HepG2 (cell line): ENCODE measurements around the gene MXRA7. TPM values are rescaled to one million over a fixed set of nuclear protein-coding genes. Genes with fewer than 3 reads are reported as not detected.

Experiments used
- BRD4 ChIP-seq: sonication (generic); formaldehyde crosslinking; IDR thresholded peaks from 2 replicates; pipeline ENCODE4 v1.4.0; 2020; ENCODE audit warnings: missing genetic modification reagents
- CENPX ChIP-seq: sonication (generic); formaldehyde crosslinking; IDR thresholded peaks from 2 replicates; pipeline ENCODE4 v1.9.0; 2021; ENCODE audit warnings: mild to moderate bottlenecking, missing genetic modification reagents, moderate library complexity
- DR1 ChIP-seq: sonication (generic); formaldehyde crosslinking; IDR thresholded peaks from 2 replicates; pipeline ENCODE4 v1.8.0; 2021; ENCODE audit warnings: mild to moderate bottlenecking, missing genetic modification reagents, inconsistent platforms
- GFI1 ChIP-seq: sonication (generic); formaldehyde crosslinking; IDR thresholded peaks from 2 replicates; pipeline ENCODE4 v1.5.0; 2020; ENCODE audit warnings: missing genetic modification reagents, mild to moderate bottlenecking, borderline replicate concordance
- GTF2F1 ChIP-seq: fragments of 150-350 bp; IDR thresholded peaks from 2 replicates; pipeline ENCODE4 v1.6.1; 2014; ENCODE audit warnings: low read length
- HOXA5 ChIP-seq: sonication (generic); formaldehyde crosslinking; IDR thresholded peaks from 2 replicates; pipeline ENCODE4 v1.4.0; 2020; ENCODE audit warnings: missing genetic modification reagents
- RARG ChIP-seq: sonication (generic); formaldehyde crosslinking; IDR thresholded peaks from 2 replicates; pipeline ENCODE4 v1.4.0; 2020; ENCODE audit warnings: low read depth, mild to moderate bottlenecking, missing genetic modification reagents
- RFX5 ChIP-seq: IDR thresholded peaks from 2 replicates; pipeline ENCODE4 v1.6.1; 2011; ENCODE audit warnings: low read depth, low read length, improper control_type of control experiment
- SKI ChIP-seq: fragments of 450-650 bp; IDR thresholded peaks from one replicate; pipeline ENCODE4 v1.6.1; 2018; ENCODE audit warnings: mild to moderate bottlenecking; ENCODE audit not compliant: partially characterized antibody
- SMARCC2 ChIP-seq: fragments of 450-650 bp; IDR thresholded peaks from 2 replicates; pipeline ENCODE4 v1.6.1; 2017; ENCODE audit warnings: antibody characterized with exemption, mild to moderate bottlenecking
- SUZ12 ChIP-seq: fragments of 150-350 bp; IDR thresholded peaks from 2 replicates; pipeline ENCODE4 v1.6.1; 2014; ENCODE audit warnings: low read depth, low read length
- ZFP1 ChIP-seq: IDR thresholded peaks from 2 replicates; pipeline ENCODE4 v1.6.1; 2016
- ZKSCAN5 ChIP-seq: sonication (generic); formaldehyde crosslinking; IDR thresholded peaks from 2 replicates; pipeline ENCODE4 v1.5.1; 2020; ENCODE audit warnings: mild to moderate bottlenecking, missing genetic modification reagents
- ZMYM3 ChIP-seq: sonication (generic); formaldehyde crosslinking; IDR thresholded peaks from 2 replicates; pipeline ENCODE4 v1.5.1; 2020; ENCODE audit warnings: mild to moderate bottlenecking, missing genetic modification reagents
- ZNF12 ChIP-seq: sonication (generic); formaldehyde crosslinking; IDR thresholded peaks from 2 replicates; pipeline ENCODE4 v1.5.0; 2020; ENCODE audit warnings: missing genetic modification reagents
- ZNF34 ChIP-seq: sonication (generic); formaldehyde crosslinking; IDR thresholded peaks from 2 replicates; pipeline ENCODE4 v1.4.0; 2020; ENCODE audit warnings: mild to moderate bottlenecking, missing genetic modification reagents, borderline replicate concordance
- ZNF703 ChIP-seq: sonication (generic); formaldehyde crosslinking; IDR thresholded peaks from 2 replicates; pipeline ENCODE4 v1.5.1; 2020; ENCODE audit warnings: missing genetic modification reagents, mild to moderate bottlenecking, moderate library complexity, borderline replicate concordance
- ZNF883 ChIP-seq: sonication (generic); formaldehyde crosslinking; IDR thresholded peaks from 2 replicates; pipeline ENCODE4 v1.5.1; 2020; ENCODE audit warnings: mild to moderate bottlenecking, missing genetic modification reagents; ENCODE audit errors: not compliant biosample characterization
- polyA plus RNA-seq, 8 experiments: library from polyadenylated mRNA; depleted of rRNA in 3 of 8; stranded (reverse) in 7 of 8; unstranded in 1 of 8; fragments of >200 nt; fragmentation: Illumina TruSeq in 4 of 8; extraction: Trizol in 4 of 8; gene quantifications; 2 replicates each; pipeline versions ENCODE4 v1.2.1 to v1.2.3, GENCODE V29; 2011 to 2016; ENCODE audit warnings: low read depth in 4 of 8, missing spikeins in 1 of 8, mixed read lengths in 1 of 8; ENCODE audit not compliant: insufficient read depth in 1 of 8
- total RNA-seq, 5 experiments: library from RNA; depleted of rRNA; stranded (reverse); fragments of >200 nt; fragmentation: Illumina TruSeq; extraction: Trizol; gene quantifications; 2 replicates each; pipeline ENCODE4 v1.2.3, GENCODE V29; 2016; ENCODE audit warnings: low read depth in 1 of 5
- TF ChIP-seq, protein P1 (sequence below): sonication (generic); formaldehyde crosslinking; IDR thresholded peaks from 2 replicates; pipeline ENCODE4 v1.5.0; 2020; ENCODE audit warnings: missing genetic modification reagents
- TF ChIP-seq, protein P2 (sequence below): sonication (generic); formaldehyde crosslinking; IDR thresholded peaks from 2 replicates; pipeline ENCODE4 v1.4.0; 2020; ENCODE audit warnings: missing genetic modification reagents
- TF ChIP-seq, protein P3 (sequence below): sonication (generic); formaldehyde crosslinking; IDR thresholded peaks from 2 replicates; pipeline ENCODE4 v1.4.0; 2020; ENCODE audit warnings: mild to moderate bottlenecking, low read depth, missing genetic modification reagents
- TF ChIP-seq, protein P4 (sequence below): sonication (generic); formaldehyde crosslinking; IDR thresholded peaks from 2 replicates; pipeline ENCODE4 v1.9.0; 2021; ENCODE audit warnings: missing genetic modification reagents, borderline replicate concordance
- TF ChIP-seq, protein P5 (sequence below): sonication (generic); formaldehyde crosslinking; IDR thresholded peaks from 2 replicates; pipeline ENCODE4 v1.5.0; 2020; ENCODE audit warnings: mild to moderate bottlenecking, missing genetic modification reagents, moderate library complexity

MXRA7 gene
- total and polyA plus RNA-seq, 2 of the 13 experiments (the other 11 are each of a cell fraction or from before 2014, with no cell fraction given), result 44.8 to 112 TPM

DNA sequence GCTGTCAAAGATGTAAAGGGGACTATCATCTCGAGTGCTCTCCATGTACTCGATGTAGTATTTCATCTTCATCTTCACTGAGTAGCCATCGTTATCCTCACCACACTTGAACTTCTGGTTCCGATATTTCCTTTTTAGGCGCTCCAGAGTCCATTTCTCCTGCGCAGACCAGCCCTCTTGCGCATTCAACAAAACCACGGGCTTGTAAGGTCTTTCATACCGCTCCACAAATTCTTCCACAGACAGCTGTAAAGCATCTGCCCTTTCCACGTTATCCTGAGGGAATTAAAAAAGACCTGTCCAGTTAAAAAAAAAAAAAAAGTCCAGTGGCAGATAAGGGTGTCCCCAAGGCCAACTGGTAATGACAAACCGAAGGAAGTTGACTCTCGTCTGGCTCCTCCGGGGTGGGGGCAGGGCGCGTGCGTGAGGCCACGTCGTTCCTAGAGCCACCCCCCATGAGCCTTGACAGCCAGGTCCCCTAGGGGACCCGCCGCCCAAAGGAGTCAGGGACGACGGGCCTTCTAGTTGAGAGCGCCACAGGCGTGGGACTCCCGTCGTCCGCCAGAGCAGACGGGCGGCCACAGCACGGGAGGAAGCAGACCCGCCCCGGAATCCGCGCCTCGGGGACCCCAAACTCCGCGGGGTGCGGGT is 14.9 kb upstream of the MXRA7 start (continued):
- TF ChIP-seq, protein P1, sequence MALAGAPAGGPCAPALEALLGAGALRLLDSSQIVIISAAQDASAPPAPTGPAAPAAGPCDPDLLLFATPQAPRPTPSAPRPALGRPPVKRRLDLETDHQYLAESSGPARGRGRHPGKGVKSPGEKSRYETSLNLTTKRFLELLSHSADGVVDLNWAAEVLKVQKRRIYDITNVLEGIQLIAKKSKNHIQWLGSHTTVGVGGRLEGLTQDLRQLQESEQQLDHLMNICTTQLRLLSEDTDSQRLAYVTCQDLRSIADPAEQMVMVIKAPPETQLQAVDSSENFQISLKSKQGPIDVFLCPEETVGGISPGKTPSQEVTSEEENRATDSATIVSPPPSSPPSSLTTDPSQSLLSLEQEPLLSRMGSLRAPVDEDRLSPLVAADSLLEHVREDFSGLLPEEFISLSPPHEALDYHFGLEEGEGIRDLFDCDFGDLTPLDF, result no peak
- TF ChIP-seq ZNF12 (CRISPR knock-in tag), result no peak
- no peak for TF ChIP-seq BRD4 (CRISPR knock-in tag)
- no peak for TF ChIP-seq GTF2F1
- peak; percentile 58 for TF ChIP-seq GFI1
- TF ChIP-seq SMARCC2, result no peak
- no peak for TF ChIP-seq DR1 (CRISPR knock-in tag)
- TF ChIP-seq, protein P2, sequence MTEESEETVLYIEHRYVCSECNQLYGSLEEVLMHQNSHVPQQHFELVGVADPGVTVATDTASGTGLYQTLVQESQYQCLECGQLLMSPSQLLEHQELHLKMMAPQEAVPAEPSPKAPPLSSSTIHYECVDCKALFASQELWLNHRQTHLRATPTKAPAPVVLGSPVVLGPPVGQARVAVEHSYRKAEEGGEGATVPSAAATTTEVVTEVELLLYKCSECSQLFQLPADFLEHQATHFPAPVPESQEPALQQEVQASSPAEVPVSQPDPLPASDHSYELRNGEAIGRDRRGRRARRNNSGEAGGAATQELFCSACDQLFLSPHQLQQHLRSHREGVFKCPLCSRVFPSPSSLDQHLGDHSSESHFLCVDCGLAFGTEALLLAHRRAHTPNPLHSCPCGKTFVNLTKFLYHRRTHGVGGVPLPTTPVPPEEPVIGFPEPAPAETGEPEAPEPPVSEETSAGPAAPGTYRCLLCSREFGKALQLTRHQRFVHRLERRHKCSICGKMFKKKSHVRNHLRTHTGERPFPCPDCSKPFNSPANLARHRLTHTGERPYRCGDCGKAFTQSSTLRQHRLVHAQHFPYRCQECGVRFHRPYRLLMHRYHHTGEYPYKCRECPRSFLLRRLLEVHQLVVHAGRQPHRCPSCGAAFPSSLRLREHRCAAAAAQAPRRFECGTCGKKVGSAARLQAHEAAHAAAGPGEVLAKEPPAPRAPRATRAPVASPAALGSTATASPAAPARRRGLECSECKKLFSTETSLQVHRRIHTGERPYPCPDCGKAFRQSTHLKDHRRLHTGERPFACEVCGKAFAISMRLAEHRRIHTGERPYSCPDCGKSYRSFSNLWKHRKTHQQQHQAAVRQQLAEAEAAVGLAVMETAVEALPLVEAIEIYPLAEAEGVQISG (CRISPR knock-in tag), result no peak
- no peak for TF ChIP-seq ZFP1 (CRISPR knock-in tag)
- no peak for TF ChIP-seq ZKSCAN5 (CRISPR knock-in tag)
- no peak for TF ChIP-seq RARG (CRISPR knock-in tag)
- TF ChIP-seq RFX5, result no peak
- TF ChIP-seq ZNF703 (CRISPR knock-in tag), result peak; percentile 81; the same call in 1 of the 2 replicates
- no peak for TF ChIP-seq ZNF34 (CRISPR knock-in tag)
- TF ChIP-seq ZNF883 (CRISPR knock-in tag), result no peak
- no peak for TF ChIP-seq ZMYM3 (CRISPR knock-in tag)
- no peak for TF ChIP-seq SKI
- no peak for TF ChIP-seq HOXA5 (CRISPR knock-in tag)
- TF ChIP-seq CENPX (CRISPR knock-in tag), result no peak
- TF ChIP-seq, protein P3, sequence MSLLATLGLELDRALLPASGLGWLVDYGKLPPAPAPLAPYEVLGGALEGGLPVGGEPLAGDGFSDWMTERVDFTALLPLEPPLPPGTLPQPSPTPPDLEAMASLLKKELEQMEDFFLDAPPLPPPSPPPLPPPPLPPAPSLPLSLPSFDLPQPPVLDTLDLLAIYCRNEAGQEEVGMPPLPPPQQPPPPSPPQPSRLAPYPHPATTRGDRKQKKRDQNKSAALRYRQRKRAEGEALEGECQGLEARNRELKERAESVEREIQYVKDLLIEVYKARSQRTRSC, result no peak
- TF ChIP-seq, protein P4, sequence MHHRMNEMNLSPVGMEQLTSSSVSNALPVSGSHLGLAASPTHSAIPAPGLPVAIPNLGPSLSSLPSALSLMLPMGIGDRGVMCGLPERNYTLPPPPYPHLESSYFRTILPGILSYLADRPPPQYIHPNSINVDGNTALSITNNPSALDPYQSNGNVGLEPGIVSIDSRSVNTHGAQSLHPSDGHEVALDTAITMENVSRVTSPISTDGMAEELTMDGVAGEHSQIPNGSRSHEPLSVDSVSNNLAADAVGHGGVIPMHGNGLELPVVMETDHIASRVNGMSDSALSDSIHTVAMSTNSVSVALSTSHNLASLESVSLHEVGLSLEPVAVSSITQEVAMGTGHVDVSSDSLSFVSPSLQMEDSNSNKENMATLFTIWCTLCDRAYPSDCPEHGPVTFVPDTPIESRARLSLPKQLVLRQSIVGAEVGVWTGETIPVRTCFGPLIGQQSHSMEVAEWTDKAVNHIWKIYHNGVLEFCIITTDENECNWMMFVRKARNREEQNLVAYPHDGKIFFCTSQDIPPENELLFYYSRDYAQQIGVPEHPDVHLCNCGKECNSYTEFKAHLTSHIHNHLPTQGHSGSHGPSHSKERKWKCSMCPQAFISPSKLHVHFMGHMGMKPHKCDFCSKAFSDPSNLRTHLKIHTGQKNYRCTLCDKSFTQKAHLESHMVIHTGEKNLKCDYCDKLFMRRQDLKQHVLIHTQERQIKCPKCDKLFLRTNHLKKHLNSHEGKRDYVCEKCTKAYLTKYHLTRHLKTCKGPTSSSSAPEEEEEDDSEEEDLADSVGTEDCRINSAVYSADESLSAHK, result no peak
- TF ChIP-seq, protein P5, sequence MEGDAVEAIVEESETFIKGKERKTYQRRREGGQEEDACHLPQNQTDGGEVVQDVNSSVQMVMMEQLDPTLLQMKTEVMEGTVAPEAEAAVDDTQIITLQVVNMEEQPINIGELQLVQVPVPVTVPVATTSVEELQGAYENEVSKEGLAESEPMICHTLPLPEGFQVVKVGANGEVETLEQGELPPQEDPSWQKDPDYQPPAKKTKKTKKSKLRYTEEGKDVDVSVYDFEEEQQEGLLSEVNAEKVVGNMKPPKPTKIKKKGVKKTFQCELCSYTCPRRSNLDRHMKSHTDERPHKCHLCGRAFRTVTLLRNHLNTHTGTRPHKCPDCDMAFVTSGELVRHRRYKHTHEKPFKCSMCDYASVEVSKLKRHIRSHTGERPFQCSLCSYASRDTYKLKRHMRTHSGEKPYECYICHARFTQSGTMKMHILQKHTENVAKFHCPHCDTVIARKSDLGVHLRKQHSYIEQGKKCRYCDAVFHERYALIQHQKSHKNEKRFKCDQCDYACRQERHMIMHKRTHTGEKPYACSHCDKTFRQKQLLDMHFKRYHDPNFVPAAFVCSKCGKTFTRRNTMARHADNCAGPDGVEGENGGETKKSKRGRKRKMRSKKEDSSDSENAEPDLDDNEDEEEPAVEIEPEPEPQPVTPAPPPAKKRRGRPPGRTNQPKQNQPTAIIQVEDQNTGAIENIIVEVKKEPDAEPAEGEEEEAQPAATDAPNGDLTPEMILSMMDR (CRISPR knock-in tag), result no peak
- TF ChIP-seq SUZ12, result no peak
